SK-N-DZ (cell line): Measurements from ENCODE around the gene MLH1.

ENCODE experiments used
- DNase-seq: peaks from one replicate; pipeline ENCODE4 v3.0.0-alpha.2; 2015; ENCODE audit warnings: low spot score

Gene MLH1

GRCh38 chr3:36973139-36973538 lies 20.2 kb upstream of the MLH1 start:
- DNase-seq = no peak

GRCh38 chr3:36981006-36981405 lies 12.3 kb upstream of the MLH1 start:
- DNase-seq = no peak

GRCh38 chr3:36988356-36988755 lies 5.0 kb upstream of the MLH1 start:
- peak; percentile 12 for DNase-seq

GRCh38 chr3:36989005-36989404 lies 4.3 kb upstream of the MLH1 start:
- DNase-seq = no peak

- no peak for DNase-seq
Observed at GRCh38 chr3:36989568-36989967, 3.8 kb upstream of the MLH1 start.

GRCh38 chr3:36991147-36991546 lies 2.2 kb upstream of the MLH1 start:
- DNase-seq = no peak

GRCh38 chr3:36991923-36992805 lies 1.2 kb upstream of the MLH1 start:
- no peak for DNase-seq

- DNase-seq = no peak
Observed at GRCh38 chr3:36992806-36993325, 452 bp upstream of the MLH1 start, which contains the start of gene EPM2AIP1. Gene EPM2AIP1 (minus strand): TSS chr3:36993131. CDS start chr3:36993077, 54 bp downstream.

GRCh38 chr3:37014620-37015019 lies 21.3 kb downstream of the MLH1 start:
- no peak for DNase-seq

- no peak for DNase-seq
Observed at GRCh38 chr3:37015642-37016041, 22.3 kb downstream of the MLH1 start.

GRCh38 chr3:37016903-37017302 lies 23.6 kb downstream of the MLH1 start:
- DNase-seq = no peak

- DNase-seq = no peak
Observed at GRCh38 chr3:37017683-37018082, 24.4 kb downstream of the MLH1 start.

- DNase-seq = no peak
Observed at GRCh38 chr3:37024092-37024491, 30.8 kb downstream of the MLH1 start.

GRCh38 chr3:37024820-37025405 lies 31.6 kb downstream of the MLH1 start:
- no peak for DNase-seq

- DNase-seq = no peak
Observed at GRCh38 chr3:37025561-37026335, 32.4 kb downstream of the MLH1 start.

GRCh38 chr3:37026851-37027250 lies 33.5 kb downstream of the MLH1 start:
- DNase-seq = no peak

- no peak for DNase-seq
Observed at GRCh38 chr3:37028329-37028728, 35.0 kb downstream of the MLH1 start.

GRCh38 chr3:37029111-37029510 lies 35.8 kb downstream of the MLH1 start:
- DNase-seq = no peak

- DNase-seq = no peak
Observed at GRCh38 chr3:37029516-37030163, 36.3 kb downstream of the MLH1 start.

GRCh38 chr3:37030588-37030987 lies 37.3 kb downstream of the MLH1 start:
- DNase-seq = no peak

- no peak for DNase-seq
Observed at GRCh38 chr3:37031096-37031682, 37.9 kb downstream of the MLH1 start.
